Keratinocyte (primary cell): ENCODE results near the gene IGSF6. TPM values are rescaled to one million over a fixed set of nuclear protein-coding genes. Genes with fewer than 3 reads are reported as not detected.

Experiments
- DNase-seq: peaks from one replicate; pipeline ENCODE4 v3.0.0-alpha.2; 2011; ENCODE audit warnings: low read depth, missing footprints, low spot score
- FAIRE-seq: peaks from 2 replicates; lab custom pipeline; 2011; peaks lifted over from hg19 to GRCh38; lab: Jason Lieb, UNC
- H2AFZ ChIP-seq: 2 replicates; pipeline ENCODE4 v1.6.0; 2012; ENCODE audit warnings: low read length, control low read depth, inconsistent platforms; ENCODE audit not compliant: control insufficient read depth
- H3K27ac ChIP-seq: 2 replicates; pipeline ENCODE4 v1.5.1; 2011; ENCODE audit warnings: low read length; ENCODE audit not compliant: control insufficient read depth, insufficient read depth
- H3K27me3 ChIP-seq: 3 replicates; pipeline ENCODE4 v1.6.0; 2011; ENCODE audit warnings: low read length; ENCODE audit not compliant: control insufficient read depth, insufficient read depth; ENCODE audit errors: extremely low read depth
- H3K36me3 ChIP-seq, 2 experiments: 2 replicates in 1 of 2; 3 replicates in 1 of 2; pipeline ENCODE4 v1.5.1; 2011; ENCODE audit warnings: low read length in 2 of 2, mild to moderate bottlenecking in 1 of 2; ENCODE audit not compliant: control insufficient read depth in 2 of 2, insufficient read depth in 2 of 2; ENCODE audit errors: extremely low read depth in 1 of 2
- H3K4me1 ChIP-seq: 3 replicates; pipeline ENCODE4 v1.5.1; 2011; ENCODE audit warnings: low read length; ENCODE audit not compliant: control insufficient read depth, insufficient read depth; ENCODE audit errors: extremely low read depth
- H3K4me2 ChIP-seq: 3 replicates; pipeline ENCODE4 v1.6.0; 2011; ENCODE audit warnings: low read depth, low read length; ENCODE audit not compliant: control insufficient read depth, insufficient read depth; ENCODE audit errors: extremely low read depth
- H3K4me3 ChIP-seq, 3 experiments: fragments of 200-600 bp in 1 of 3; sonication (generic) in 1 of 3; 2 replicates in 2 of 3; 3 replicates in 1 of 3; pipeline ENCODE4 v1.5.1; 2011 to 2016; ENCODE audit warnings: low read length in 3 of 3, mild to moderate bottlenecking in 3 of 3, control low read depth in 2 of 3, inconsistent platforms in 1 of 3, low read depth in 1 of 3, mixed read lengths in 1 of 3, mixed run types in 1 of 3, moderate library complexity in 1 of 3; ENCODE audit not compliant: control insufficient read depth in 2 of 3, insufficient read depth in 2 of 3; ENCODE audit errors: extremely low read depth in 1 of 3
- H3K79me2 ChIP-seq: 2 replicates; pipeline ENCODE4 v1.6.0; 2012; ENCODE audit warnings: low read length; ENCODE audit not compliant: control insufficient read depth, insufficient read depth
- H3K9ac ChIP-seq: 3 replicates; pipeline ENCODE4 v1.6.0; 2011; ENCODE audit warnings: low read length; ENCODE audit not compliant: control insufficient read depth, insufficient read depth; ENCODE audit errors: extremely low read depth
- H3K9me1 ChIP-seq: 3 replicates; pipeline ENCODE4 v1.6.0; 2011; ENCODE audit warnings: low read length; ENCODE audit not compliant: control insufficient read depth, insufficient read depth; ENCODE audit errors: extremely low read depth
- H3K9me3 ChIP-seq: 2 replicates; pipeline ENCODE4 v1.5.1; 2012; ENCODE audit warnings: low read depth, low read length; ENCODE audit not compliant: control insufficient read depth
- H4K20me1 ChIP-seq: 3 replicates; pipeline ENCODE4 v1.6.0; 2011; ENCODE audit warnings: low read length; ENCODE audit not compliant: control insufficient read depth, insufficient read depth; ENCODE audit errors: extremely low read depth
- EZH2 ChIP-seq: IDR thresholded peaks from one replicate; pipeline ENCODE4 v1.6.1; 2012; ENCODE audit warnings: inconsistent platforms, mild to moderate bottlenecking, low read length, moderate library complexity
- dilution Hi-C: fragments of 300-500 bp; cut with MboI; formaldehyde crosslinking; loops from one replicate; pipeline ENCODE4 v1.7.0; 2020; ENCODE audit warnings: low sequenced_read_pairs; ENCODE audit not compliant: extremely low pct_ligation_motif_present
- polyA plus RNA-seq, 5 experiments: library from polyadenylated mRNA; depleted of rRNA in 3 of 5; stranded (reverse) in 3 of 5; stranded (forward) in 1 of 5; unstranded in 1 of 5; fragments of >200 nt; gene quantifications; 1 replicate in 1 of 5; 2 replicates in 3 of 5; 3 replicates in 1 of 5; pipeline versions ENCODE4 v1.2.1 to v1.2.3, GENCODE V29; 2011 to 2012; ENCODE audit warnings: missing spikeins in 2 of 5, low read depth in 1 of 5, low replicate concordance in 1 of 5
- small RNA-seq, 3 experiments: library from RNA; depleted of rRNA; stranded (forward); fragments of <200 nt; gene quantifications; one replicate each; pipeline ENCODE3, GENCODE V24; 2012; ENCODE audit warnings: low read depth in 3 of 3, low replicate concordance in 1 of 3; ENCODE audit not compliant: insufficient read length in 3 of 3
- TF ChIP-seq, protein P1 (sequence below), 3 experiments: IDR thresholded peaks in 1 of 3; conservative IDR thresholded peaks in 1 of 3; optimal IDR thresholded peaks in 1 of 3; 2 replicates in 2 of 3; 3 replicates in 1 of 3; pipeline versions ENCODE3 to v1.5.1; 2011; ENCODE audit warnings: low read length in 3 of 3, mild to moderate bottlenecking in 3 of 3, moderate library complexity in 2 of 3, control low read depth in 1 of 3, inconsistent platforms in 1 of 3; ENCODE audit not compliant: insufficient read depth in 2 of 3; ENCODE audit errors: extremely low read depth in 1 of 3

Gene IGSF6
- polyA plus RNA-seq, 1 donor (not counting 4 experiments of a cell fraction or from before 2014, with no cell fraction given): not detected

DNA sequence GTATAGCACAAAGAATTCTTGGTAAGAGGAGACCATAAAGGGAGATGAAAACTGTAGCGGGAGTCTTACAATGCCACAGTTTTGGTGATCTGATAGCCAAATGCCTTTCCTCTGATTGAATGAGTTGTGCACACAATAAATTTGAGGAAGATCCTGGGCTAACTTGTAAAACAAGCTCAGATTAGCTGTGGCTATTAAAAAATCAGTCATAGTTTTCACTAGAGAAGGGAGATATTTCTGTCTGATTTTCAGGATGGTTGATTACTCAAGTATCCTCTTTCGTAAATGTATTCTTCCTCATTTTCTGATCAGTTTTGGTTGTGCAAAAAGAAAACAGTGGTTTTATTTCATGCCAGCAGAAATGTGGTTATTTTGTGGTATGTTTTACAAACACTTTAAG, 62.1 kb downstream of the IGSF6 start:
- Histone ChIP-seq H3K36me3 (no peaks in the 10 kb centered on the region), H3K9me1 (no peaks in the 10 kb centered on the region), H3K4me1 (no peaks in the 10 kb centered on the region), H3K27ac (no peak overlapping the region), H3K4me3 (no peak overlapping the region), H4K20me1 (no peaks in the 10 kb centered on the region), H2AFZ (no peak overlapping the region), H3K27me3 (no peaks in the 10 kb centered on the region), H3K79me2 (no peaks in the 10 kb centered on the region), H3K4me2 (no peak overlapping the region), H3K9me3 (no peaks in the 10 kb centered on the region), H3K9ac (no peak overlapping the region)
- DNase-seq (no peak), FAIRE-seq (no peak)
- TF ChIP-seq, protein P1, sequence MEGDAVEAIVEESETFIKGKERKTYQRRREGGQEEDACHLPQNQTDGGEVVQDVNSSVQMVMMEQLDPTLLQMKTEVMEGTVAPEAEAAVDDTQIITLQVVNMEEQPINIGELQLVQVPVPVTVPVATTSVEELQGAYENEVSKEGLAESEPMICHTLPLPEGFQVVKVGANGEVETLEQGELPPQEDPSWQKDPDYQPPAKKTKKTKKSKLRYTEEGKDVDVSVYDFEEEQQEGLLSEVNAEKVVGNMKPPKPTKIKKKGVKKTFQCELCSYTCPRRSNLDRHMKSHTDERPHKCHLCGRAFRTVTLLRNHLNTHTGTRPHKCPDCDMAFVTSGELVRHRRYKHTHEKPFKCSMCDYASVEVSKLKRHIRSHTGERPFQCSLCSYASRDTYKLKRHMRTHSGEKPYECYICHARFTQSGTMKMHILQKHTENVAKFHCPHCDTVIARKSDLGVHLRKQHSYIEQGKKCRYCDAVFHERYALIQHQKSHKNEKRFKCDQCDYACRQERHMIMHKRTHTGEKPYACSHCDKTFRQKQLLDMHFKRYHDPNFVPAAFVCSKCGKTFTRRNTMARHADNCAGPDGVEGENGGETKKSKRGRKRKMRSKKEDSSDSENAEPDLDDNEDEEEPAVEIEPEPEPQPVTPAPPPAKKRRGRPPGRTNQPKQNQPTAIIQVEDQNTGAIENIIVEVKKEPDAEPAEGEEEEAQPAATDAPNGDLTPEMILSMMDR (optimal IDR thresholded peaks at IDR 0.05 in 1 of 3, IDR thresholded peaks at IDR 0.05 in 1 of 3, conservative IDR thresholded peaks at IDR 0.05 in 1 of 3; ENCODE audit: extremely low read depth in 1 of 3, insufficient read depth in 2 of 3, low read length in 3 of 3): no peak
- dilution Hi-C loops: no loop called here

DNA sequence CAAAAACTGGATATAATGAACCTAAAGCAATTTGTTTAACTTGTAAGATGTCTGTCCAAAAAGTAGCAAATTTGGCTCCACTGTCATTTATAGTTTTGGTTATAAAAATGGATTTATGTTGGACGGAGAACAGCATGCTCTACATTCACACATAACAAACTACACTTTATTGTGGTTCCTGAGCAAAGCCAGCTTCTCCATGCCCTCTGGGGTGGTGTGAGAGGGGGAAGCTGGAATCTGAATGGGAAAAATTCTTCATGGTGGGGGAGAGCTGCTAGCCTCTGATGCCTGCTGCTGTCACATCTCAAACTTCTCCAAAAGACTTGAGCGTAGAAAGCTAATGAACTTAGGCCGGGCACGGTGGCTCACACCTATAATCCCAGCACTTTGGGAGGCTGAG, 62.9 kb downstream of the IGSF6 start:
- Histone ChIP-seq H3K4me1 (no peaks in the 10 kb centered on the region), H2AFZ (no peak overlapping the region), H3K79me2 (no peaks in the 10 kb centered on the region), H3K9me3 (no peaks in the 10 kb centered on the region), H3K27me3 (no peaks in the 10 kb centered on the region), H3K4me2 (no peak overlapping the region), H3K4me3 (no peak overlapping the region), H3K27ac (no peak overlapping the region), H3K36me3 (no peaks in the 10 kb centered on the region), H3K9ac (no peak overlapping the region), H4K20me1 (no peaks in the 10 kb centered on the region), H3K9me1 (no peaks in the 10 kb centered on the region)
- dilution Hi-C loops: no loop called here
- DNase-seq (no peak), FAIRE-seq (no peak)
- TF ChIP-seq, protein P1 (optimal IDR thresholded peaks at IDR 0.05 in 1 of 3, IDR thresholded peaks at IDR 0.05 in 1 of 3, conservative IDR thresholded peaks at IDR 0.05 in 1 of 3; ENCODE audit: extremely low read depth in 1 of 3, insufficient read depth in 2 of 3, low read length in 3 of 3): no peak
- TF ChIP-seq EZH2: no peak

Small RNA genes within 50 kb of the gene (small RNA-seq; reads per million reads assigned to genes)
- 0 to 1.5 (median 0.67) reads per million in 3 experiments for gene RNU6-1005P
- 0 reads per million in 3 experiments for gene RNU6-196P

Other genes with a start within 250 kb of the IGSF6 start
- gene METTL9, start 53.0 kb downstream of the IGSF6 start, polyA plus RNA-seq: 67.8 to 108 TPM (median 68.7 TPM) in 3 replicates
- gene OTOA, start 11.4 kb upstream of the IGSF6 start, polyA plus RNA-seq: 0.04 TPM in 1 of 3 replicates, not detected in the others
- gene NPIPB4, start 205.1 kb upstream of the IGSF6 start, polyA plus RNA-seq: 8.9 to 30.4 TPM (median 17.2 TPM) in 3 replicates